Colon (tissue), 2 donors: ENCODE measurements around the gene ANKAR.
"Not testable (repeated sequence)": the region's sequence is repeated elsewhere in the genome, so short reads cannot be mapped to it uniquely, and the experiment has no call there.

Experiments used
- FAIRE-seq: peaks from 2 replicates; lab custom pipeline; 2012; peaks lifted over from hg19 to GRCh38; lab: Jason Lieb, UNC
- donor health status: control.
- donor health status: control.

The ANKAR gene

DNA sequence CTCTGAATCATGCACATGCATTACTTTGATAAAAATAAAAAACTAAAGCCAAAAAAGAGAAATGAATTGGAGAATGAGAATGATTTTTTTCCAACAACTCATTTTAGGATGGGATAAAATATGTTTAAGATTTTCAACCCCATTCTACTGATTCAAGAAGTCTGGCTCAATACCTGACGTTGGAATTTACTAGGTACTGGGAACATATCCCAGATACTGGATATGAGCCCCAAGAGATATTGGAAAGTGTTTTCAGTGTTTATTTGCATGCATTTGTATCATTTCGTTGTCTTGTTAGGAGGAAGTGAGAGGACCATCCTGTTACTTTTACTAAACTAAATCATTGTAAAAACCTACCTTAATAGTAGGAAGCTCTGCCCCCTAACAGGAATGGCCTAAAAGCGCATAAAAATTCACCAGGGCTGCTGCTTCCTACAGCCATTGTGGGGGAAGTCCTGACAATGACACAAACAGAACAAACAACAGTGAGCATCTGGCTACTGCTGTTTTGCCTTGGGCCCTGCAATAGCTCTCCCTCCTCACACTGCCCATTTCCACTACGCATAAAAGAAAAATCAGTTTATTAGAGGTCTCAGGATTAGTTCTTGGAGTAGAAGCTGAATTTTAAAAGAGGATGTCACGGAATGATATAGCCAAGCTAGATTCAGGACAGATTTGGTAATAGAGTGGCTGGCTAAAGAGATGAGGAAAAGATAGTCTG lies 35.2 kb downstream of the ANKAR start:
- FAIRE-seq, result no peak

DNA sequence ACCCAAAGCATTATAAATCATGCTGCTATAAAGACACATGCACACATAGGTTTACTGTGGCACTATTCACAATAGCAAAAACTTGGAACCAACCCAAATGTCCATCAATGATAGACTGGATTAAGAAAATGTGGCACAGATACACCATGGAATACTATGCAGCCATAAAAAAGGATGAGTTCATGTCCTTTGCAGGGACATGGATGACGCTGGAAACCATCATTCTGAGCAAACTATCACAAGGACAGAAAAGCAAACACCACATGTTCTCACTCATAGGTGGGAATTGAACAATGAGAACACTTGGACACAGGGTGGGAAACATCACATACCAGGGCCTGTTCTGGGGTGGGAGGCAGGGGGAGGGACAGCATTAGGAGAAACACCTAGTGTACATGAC lies 43.1 kb downstream of the ANKAR start:
- not testable (repeated sequence) for FAIRE-seq

DNA sequence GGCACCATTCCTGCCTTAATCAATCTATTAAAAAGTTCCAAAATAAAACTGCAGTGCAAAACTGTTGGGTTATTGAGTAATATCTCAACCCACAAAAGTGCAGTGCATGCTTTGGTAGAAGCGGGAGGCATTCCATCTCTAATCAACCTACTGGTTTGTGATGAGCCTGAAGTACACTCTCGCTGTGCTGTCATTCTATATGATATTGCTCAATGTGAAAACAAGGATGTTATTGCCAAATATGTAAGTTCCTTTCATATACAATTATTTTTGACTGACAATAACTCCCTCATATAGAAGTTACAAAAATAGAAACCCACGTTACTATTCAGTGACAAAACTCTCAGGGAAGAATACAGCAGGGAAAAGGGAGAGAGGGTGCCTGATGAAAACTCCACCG lies 45.1 kb downstream of the ANKAR start:
- FAIRE-seq, result no peak

DNA sequence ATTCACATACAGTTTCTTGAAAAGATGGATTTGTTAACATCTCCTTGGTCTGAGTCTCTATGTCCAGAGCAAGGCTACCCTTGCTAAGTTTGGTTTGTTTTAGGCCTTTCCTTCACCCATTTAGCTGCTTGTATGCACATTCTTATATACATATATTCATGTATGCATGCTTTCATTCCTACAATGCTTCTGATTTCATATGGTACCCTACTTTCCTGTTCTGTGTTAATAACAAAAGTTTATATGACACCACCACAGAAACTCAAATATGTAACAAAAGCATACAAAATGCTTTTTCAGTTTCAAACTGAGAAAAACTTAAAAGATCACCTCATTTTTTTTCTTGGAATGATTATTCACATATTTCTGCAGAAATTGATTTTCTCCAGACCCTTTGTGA lies 48.7 kb downstream of the ANKAR start:
- no peak for FAIRE-seq
